Measurements from ENCODE around the gene CCDC8. TPM values are rescaled to one million over a fixed set of nuclear protein-coding genes. Genes with fewer than 3 reads are reported as not detected.

CCDC8 gene, protein sequence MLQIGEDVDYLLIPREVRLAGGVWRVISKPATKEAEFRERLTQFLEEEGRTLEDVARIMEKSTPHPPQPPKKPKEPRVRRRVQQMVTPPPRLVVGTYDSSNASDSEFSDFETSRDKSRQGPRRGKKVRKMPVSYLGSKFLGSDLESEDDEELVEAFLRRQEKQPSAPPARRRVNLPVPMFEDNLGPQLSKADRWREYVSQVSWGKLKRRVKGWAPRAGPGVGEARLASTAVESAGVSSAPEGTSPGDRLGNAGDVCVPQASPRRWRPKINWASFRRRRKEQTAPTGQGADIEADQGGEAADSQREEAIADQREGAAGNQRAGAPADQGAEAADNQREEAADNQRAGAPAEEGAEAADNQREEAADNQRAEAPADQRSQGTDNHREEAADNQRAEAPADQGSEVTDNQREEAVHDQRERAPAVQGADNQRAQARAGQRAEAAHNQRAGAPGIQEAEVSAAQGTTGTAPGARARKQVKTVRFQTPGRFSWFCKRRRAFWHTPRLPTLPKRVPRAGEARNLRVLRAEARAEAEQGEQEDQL
- total RNA-seq = 40.5 and 50.6 TPM in 2 replicates

DNA sequence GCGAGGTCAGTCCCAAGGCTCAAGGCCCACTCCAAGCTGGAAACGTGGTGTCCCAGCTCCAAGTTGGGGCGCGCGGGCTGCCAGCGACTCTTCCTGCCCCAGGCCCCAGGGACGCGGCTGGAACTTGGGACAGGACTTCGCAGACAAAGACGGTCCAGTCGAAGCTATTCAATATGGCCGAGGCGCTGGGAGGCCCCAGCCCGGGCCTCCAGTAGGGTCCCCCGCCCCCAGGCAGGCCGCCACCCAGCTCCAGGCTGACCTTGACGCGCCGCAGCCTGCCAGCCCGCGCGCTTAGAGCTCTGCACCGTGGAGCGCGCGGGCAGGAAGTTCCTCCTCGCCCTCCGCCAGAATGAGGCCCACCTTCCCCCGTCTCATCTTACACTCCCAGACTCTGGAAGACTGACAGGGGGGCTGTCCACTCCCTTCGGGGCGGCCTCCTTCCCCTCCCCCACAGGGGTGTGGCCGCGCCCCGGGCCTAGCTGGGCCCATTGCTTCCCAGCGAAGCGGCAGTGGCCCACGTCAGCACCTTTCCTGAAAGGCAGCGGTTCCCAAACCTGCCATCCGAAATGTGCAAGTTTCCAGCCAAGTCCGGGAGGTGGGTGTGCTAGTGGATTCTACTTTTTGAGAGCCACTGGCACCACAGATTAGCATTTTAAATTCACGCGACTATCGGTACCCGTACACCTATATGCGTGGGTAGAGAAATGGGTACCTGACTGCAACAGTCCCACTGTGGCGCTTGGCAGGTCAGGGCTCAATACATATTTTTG lies at the start of gene CCDC8:
TSS of gene CCDC8 (minus strand) at position 303 of the 770 bp plus-strand sequence. CDS start 754 bp downstream, outside the sequence.

DNA sequence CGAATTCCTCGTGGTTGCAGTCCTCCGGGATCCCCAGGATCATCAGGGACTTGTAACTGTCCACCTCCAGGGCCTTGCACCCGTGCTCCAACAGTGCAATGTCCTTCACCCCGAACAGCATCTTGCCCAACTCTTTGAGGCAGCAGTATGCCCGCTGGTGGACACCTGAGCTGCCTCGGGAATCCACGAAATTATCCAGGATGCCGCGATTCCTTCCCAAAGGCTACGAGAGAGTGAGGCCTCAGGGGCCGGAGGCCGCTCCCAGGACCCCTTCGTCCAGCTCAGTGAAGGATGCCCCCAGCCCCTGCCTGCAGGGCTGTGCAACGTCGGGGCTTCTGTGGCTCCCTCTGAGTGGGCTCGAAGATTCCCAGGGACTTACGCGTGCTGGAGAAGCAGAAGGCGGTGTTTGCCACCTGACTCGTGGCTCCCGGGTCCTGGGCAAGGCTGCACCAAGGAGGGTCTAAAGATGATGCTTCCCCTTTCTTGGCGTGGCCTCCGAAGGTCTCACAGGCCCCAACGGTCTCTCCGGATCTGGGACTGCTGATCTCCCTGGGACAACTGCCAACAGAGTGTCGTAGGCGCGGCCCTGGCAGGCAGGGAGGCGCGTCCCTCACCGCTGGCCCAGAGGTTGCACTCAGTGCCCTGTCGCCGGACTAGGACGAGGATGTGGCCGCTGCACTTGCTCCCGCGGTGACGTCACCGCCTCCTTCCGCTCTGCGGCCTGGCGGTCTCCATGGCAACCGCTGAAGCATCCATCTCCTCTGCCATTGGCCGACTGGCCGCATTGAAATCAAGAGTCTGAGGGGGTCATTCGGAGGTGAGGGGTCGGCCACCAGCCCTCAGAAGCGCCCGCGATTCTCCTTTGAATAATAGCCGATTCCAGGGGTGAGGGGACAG lies 15.1 kb upstream of the CCDC8 start, which contains the start of gene PNMA8C:
TSS of gene PNMA8C (minus strand) at position 698 of the 897 bp plus-strand sequence. CDS start at position 121, 577 bp downstream.

Other genes starting within 250 kb of the CCDC8 start
- gene IGFL1, start 183.8 kb downstream of the CCDC8 start, total RNA-seq = not detected in 2 replicates
- gene HIF3A, start 116.5 kb downstream of the CCDC8 start, total RNA-seq = 1.3 TPM in 1 of 2 replicates, not detected in the other
- 42.1 and 42.3 TPM in 2 replicates for gene PPP5C, start 66.5 kb downstream of the CCDC8 start, total RNA-seq
- under 0.01 and 0.16 TPM in 2 replicates for gene PNMA8C, start 15.4 kb upstream of the CCDC8 start, total RNA-seq
- gene PNMA8A, start 58.0 kb upstream of the CCDC8 start, total RNA-seq = 2.9 and 5.5 TPM in 2 replicates
- 3.0 and 4.5 TPM in 2 replicates for gene PNMA8B, start 82.3 kb upstream of the CCDC8 start, total RNA-seq
- 179 and 253 TPM in 2 replicates for gene CALM3, start 187.8 kb upstream of the CCDC8 start, total RNA-seq
- 0.77 and 0.95 TPM in 2 replicates for gene PTGIR, start 211.5 kb upstream of the CCDC8 start, total RNA-seq
- gene GNG8, start 222.6 kb upstream of the CCDC8 start, total RNA-seq = not detected in 2 replicates
- gene DACT3, start 247.6 kb upstream of the CCDC8 start, total RNA-seq = 3.3 and 4.6 TPM in 2 replicates